ENCODE measurements around the gene ZNF268. TPM values are rescaled to one million over a fixed set of nuclear protein-coding genes. Genes with fewer than 3 reads are reported as not detected.

Gene ZNF268
- total RNA-seq, 2 donors from 2014 or later, result 13.0 to 16.2 TPM

DNA sequence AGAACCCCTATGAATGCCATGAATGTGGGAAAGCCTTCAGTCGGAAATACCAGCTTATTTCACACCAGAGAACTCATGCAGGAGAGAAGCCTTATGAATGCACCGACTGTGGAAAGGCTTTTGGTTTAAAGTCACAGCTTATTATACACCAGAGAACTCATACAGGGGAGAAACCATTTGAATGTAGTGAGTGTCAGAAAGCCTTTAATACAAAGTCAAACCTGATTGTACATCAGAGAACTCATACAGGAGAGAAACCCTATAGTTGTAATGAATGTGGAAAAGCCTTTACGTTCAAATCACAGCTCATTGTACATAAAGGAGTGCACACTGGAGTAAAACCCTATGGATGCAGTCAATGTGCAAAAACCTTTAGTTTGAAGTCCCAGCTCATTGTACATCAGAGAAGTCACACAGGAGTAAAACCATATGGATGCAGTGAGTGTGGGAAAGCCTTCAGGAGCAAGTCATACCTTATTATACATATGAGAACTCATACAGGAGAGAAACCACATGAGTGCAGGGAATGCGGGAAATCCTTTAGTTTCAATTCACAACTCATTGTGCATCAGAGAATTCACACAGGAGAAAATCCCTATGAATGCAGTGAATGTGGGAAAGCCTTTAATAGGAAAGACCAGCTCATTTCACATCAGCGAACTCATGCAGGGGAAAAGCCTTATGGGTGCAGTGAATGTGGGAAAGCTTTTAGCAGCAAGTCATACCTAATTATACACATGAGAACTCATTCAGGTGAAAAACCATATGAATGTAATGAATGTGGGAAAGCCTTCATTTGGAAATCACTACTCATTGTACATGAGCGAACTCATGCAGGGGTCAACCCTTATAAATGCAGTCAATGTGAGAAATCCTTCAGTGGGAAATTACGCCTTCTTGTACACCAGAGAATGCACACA is 22.3 kb downstream of the ZNF268 start:
- H3K27me3 Mint-ChIP-seq, result no peaks in the 10 kb centered on the region
- ATAC-seq, result no peak
- H3K27ac Mint-ChIP-seq, result peak overlapping the region; percentile 5
- peaks cover 66% of the 10 kb centered on the region for H3K9me3 ChIP-seq (ENCODE audit: control insufficient read depth, low read length, poor library complexity, severe bottlenecking)
- no peak for DNase-seq
- peaks cover 10% of the 10 kb centered on the region for H3K36me3 Mint-ChIP-seq (ENCODE audit: low read depth)
- H3K4me1 Mint-ChIP-seq, result no peaks in the 10 kb centered on the region
- H3K4me3 Mint-ChIP-seq, result peak overlapping the region; percentile 49

DNA sequence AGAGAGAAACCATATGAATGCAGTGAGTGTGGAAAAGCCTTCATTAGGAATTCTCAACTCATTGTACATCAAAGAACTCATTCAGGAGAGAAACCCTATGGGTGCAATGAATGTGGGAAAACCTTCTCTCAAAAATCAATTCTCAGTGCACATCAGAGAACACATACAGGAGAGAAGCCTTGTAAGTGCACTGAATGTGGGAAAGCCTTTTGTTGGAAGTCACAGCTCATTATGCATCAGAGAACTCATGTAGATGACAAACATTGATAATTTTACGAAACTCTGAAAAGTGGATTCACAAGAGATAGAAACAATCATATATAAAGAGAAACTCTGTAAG is 22.9 kb downstream of the ZNF268 start:
- ATAC-seq (no peak), DNase-seq (no peak)
- H3K9me3 ChIP-seq (ENCODE audit: control insufficient read depth, low read length, poor library complexity, severe bottlenecking), result peaks cover 66% of the 10 kb centered on the region
- Mint-ChIP-seq H3K36me3 (ENCODE audit: low read depth) (peaks cover 11% of the 10 kb centered on the region), H3K27ac (no peak overlapping the region), H3K4me3 (no peak overlapping the region), H3K4me1 (no peaks in the 10 kb centered on the region), H3K27me3 (no peaks in the 10 kb centered on the region)

- H3K27ac Mint-ChIP-seq, result no peak overlapping the region
- H3K9me3 ChIP-seq (ENCODE audit: control insufficient read depth, low read length, poor library complexity, severe bottlenecking), result peaks cover 64% of the 10 kb centered on the region
- H3K27me3 Mint-ChIP-seq, result no peaks in the 10 kb centered on the region
- no peak overlapping the region for H3K4me3 Mint-ChIP-seq
- ATAC-seq, result no peak
- DNase-seq, result no peak
- no peaks in the 10 kb centered on the region for H3K4me1 Mint-ChIP-seq
- peaks cover 2% of the 10 kb centered on the region for H3K36me3 Mint-ChIP-seq (ENCODE audit: low read depth)
Measured at GRCh38 chr12:133206390-133206789, 25.1 kb downstream of the ZNF268 start.

- Mint-ChIP-seq H3K4me3 (no peak overlapping the region), H3K36me3 (ENCODE audit: low read depth) (peaks cover 3% of the 10 kb centered on the region), H3K27ac (no peak overlapping the region), H3K27me3 (no peaks in the 10 kb centered on the region), H3K4me1 (no peaks in the 10 kb centered on the region)
- ATAC-seq (no peak), DNase-seq (no peak)
- peaks cover 18% of the 10 kb centered on the region for H3K9me3 ChIP-seq (ENCODE audit: control insufficient read depth, low read length, poor library complexity, severe bottlenecking)
Measured at GRCh38 chr12:133215724-133216123, 34.4 kb downstream of the ZNF268 start.

- DNase-seq (no peak), ATAC-seq (no peak)
- H3K9me3 ChIP-seq (ENCODE audit: control insufficient read depth, low read length, poor library complexity, severe bottlenecking), result peaks cover 18% of the 10 kb centered on the region
Measured at GRCh38 chr12:133217219-133217618, 35.9 kb downstream of the ZNF268 start.

DNA sequence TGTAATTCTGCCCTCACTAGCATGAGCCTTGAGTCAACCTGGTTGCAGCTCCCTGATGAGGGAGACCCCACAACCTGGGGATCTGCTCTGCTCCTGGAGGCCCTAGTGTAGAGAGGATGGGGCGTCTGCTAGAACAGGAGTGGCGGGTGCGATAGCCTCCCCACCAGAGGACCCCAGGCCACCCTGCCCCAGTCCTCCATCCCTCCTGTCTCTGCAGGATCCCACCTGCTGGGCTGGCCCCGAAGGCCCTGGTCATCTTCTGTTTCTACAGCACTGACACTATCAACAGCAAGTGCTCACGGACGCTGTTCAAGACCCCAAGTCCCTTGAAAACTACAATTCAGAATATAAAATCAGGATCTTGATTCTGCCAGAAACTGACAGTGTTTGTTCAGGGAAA is 39.2 kb downstream of the ZNF268 start:
- peaks cover 12% of the 10 kb centered on the region for H3K9me3 ChIP-seq (ENCODE audit: control insufficient read depth, low read length, poor library complexity, severe bottlenecking)
- Mint-ChIP-seq H3K36me3 (ENCODE audit: low read depth) (peaks cover 3% of the 10 kb centered on the region), H3K4me1 (no peaks in the 10 kb centered on the region), H3K27ac (no peak overlapping the region), H3K4me3 (no peak overlapping the region), H3K27me3 (no peaks in the 10 kb centered on the region)
- no peak for ATAC-seq
- no peak for DNase-seq

More at GRCh38 chr12:133217219-133217618, 35.9 kb downstream of the ZNF268 start:
- no peak overlapping the region for H3K27ac Mint-ChIP-seq
- H3K4me3 Mint-ChIP-seq, result no peak overlapping the region
- peaks cover 3% of the 10 kb centered on the region for H3K36me3 Mint-ChIP-seq (ENCODE audit: low read depth)
- H3K4me1 Mint-ChIP-seq, result no peaks in the 10 kb centered on the region
- no peaks in the 10 kb centered on the region for H3K27me3 Mint-ChIP-seq

DNA sequence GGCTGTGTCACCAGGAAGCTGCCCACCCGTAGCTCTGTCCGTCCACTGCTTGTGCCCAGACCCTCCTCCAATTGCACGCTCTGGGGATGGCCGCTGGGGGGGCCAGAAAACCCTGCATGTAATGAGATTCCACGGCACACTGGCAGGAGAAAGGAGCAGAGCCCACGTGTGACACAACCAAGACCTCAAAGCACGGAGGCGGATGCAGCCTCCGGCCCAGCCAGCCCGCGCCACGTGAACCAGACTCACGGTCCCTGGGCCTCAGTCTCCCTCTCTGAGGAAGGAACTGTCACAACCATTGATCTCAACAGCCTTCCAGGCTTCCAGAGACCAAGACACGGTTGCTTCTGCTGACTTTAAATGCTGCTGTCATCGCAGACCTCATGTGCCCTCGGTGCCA is 39.9 kb downstream of the ZNF268 start:
- Mint-ChIP-seq H3K27me3 (no peaks in the 10 kb centered on the region), H3K4me3 (no peak overlapping the region), H3K4me1 (no peaks in the 10 kb centered on the region), H3K36me3 (ENCODE audit: low read depth) (peaks cover 3% of the 10 kb centered on the region), H3K27ac (no peak overlapping the region)
- H3K9me3 ChIP-seq (ENCODE audit: control insufficient read depth, low read length, poor library complexity, severe bottlenecking), result peaks cover 9% of the 10 kb centered on the region
- DNase-seq (no peak), ATAC-seq (no peak)

DNA sequence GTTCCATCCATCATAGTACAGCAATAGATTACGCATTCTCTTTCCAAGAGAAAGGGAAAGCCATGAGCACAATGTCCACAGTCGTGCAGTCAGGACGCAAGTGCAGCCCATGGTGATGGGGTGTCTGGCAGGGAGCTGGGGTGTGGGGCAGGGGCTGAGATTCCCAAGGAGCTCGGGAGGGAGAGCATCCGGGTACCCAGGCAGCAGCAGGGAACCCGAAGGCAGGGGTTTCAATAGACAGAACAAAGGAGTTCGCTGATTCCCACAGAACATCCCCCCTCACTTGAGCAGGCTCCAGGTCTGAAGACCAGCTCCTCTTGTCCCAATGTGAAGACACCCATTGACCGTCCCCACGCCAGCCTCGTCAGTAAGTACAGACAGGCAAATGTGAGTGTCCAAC is 40.9 kb downstream of the ZNF268 start:
- DNase-seq (no peak), ATAC-seq (no peak)
- Mint-ChIP-seq H3K36me3 (ENCODE audit: low read depth) (peaks cover 3% of the 10 kb centered on the region), H3K27ac (no peak overlapping the region), H3K4me3 (no peak overlapping the region), H3K4me1 (no peaks in the 10 kb centered on the region), H3K27me3 (no peaks in the 10 kb centered on the region)
- H3K9me3 ChIP-seq (ENCODE audit: control insufficient read depth, low read length, poor library complexity, severe bottlenecking), result peaks cover 9% of the 10 kb centered on the region

- Mint-ChIP-seq H3K27me3 (no peaks in the 10 kb centered on the region), H3K4me1 (no peaks in the 10 kb centered on the region), H3K4me3 (no peak overlapping the region), H3K36me3 (ENCODE audit: low read depth) (no peaks in the 10 kb centered on the region), H3K27ac (no peak overlapping the region)
- peaks cover 2% of the 10 kb centered on the region for H3K9me3 ChIP-seq (ENCODE audit: control insufficient read depth, low read length, poor library complexity, severe bottlenecking)
- ATAC-seq (no peak), DNase-seq (no peak)
Measured at GRCh38 chr12:133225527-133225926, 44.2 kb downstream of the ZNF268 start.

DNA sequence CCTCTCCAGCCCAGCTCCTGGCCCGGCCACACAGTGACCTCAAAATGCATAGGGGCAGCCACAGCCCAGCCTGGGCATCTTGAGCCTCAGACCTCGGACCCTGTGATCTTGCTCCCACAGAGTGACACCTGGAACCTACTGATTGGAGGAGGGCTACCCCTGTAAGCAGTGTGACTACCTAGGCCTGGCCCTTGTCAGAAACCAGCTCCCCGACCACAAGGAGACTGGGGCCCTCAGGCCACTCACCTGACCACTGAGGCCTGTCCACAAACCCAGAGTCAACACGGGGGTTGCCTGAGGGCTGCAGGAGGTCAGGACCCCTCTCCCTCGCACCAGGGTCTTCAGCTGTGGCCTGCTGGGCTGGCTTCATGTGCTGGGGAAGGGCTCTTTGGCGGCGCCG is 45.4 kb downstream of the ZNF268 start:
- peaks cover 2% of the 10 kb centered on the region for H3K9me3 ChIP-seq (ENCODE audit: control insufficient read depth, low read length, poor library complexity, severe bottlenecking)
- Mint-ChIP-seq H3K27me3 (no peaks in the 10 kb centered on the region), H3K36me3 (ENCODE audit: low read depth) (no peaks in the 10 kb centered on the region), H3K27ac (no peak overlapping the region), H3K4me1 (no peaks in the 10 kb centered on the region), H3K4me3 (no peak overlapping the region)
- DNase-seq, result no peak
- ATAC-seq, result no peak

DNA sequence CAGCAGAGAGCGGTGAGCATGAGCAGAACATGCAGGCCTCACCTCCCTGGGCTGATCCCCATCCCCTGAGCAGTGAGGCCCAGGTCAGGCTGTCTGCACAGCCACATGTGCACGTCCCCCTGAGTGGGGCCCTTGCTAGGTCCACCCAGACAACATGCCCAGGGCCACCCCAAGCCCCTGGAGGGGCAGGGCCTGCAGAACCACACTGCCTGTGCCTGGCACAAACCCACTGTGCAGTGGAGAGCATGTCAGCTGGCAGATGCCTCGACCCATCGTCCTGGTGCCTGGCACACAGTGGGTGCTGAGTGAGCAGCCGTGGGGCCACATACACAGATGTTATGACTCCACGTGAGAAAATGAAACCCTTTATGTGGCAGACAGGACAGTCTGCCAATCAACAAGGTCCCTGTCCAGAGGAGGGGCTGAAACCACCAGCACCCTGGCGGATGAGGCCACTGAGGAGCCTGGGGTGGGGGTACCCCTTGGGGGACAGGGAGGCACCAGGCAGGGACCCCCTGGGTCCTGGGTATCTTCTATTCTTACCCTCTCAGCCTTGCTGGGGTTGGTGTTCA is 46.1 kb downstream of the ZNF268 start:
- no peak overlapping the region for H3K27ac Mint-ChIP-seq
- H3K4me1 Mint-ChIP-seq, result no peaks in the 10 kb centered on the region
- DNase-seq (no peak), ATAC-seq (no peak)
- H3K27me3 Mint-ChIP-seq, result no peaks in the 10 kb centered on the region
- no peak overlapping the region for H3K4me3 Mint-ChIP-seq
- H3K36me3 Mint-ChIP-seq (ENCODE audit: low read depth), result no peaks in the 10 kb centered on the region
- H3K9me3 ChIP-seq (ENCODE audit: control insufficient read depth, low read length, poor library complexity, severe bottlenecking), result peaks cover 2% of the 10 kb centered on the region

- peaks cover 6% of the 10 kb centered on the region for H3K9me3 ChIP-seq (ENCODE audit: control insufficient read depth, low read length, poor library complexity, severe bottlenecking)
- no peak overlapping the region for H3K27ac Mint-ChIP-seq
- no peak for ATAC-seq
- no peaks in the 10 kb centered on the region for H3K27me3 Mint-ChIP-seq
- no peaks in the 10 kb centered on the region for H3K4me1 Mint-ChIP-seq
- H3K4me3 Mint-ChIP-seq, result no peak overlapping the region
- no peak for DNase-seq
- no peaks in the 10 kb centered on the region for H3K36me3 Mint-ChIP-seq (ENCODE audit: low read depth)
Measured at GRCh38 chr12:133231001-133231400, 49.7 kb downstream of the ZNF268 start.

DNA sequence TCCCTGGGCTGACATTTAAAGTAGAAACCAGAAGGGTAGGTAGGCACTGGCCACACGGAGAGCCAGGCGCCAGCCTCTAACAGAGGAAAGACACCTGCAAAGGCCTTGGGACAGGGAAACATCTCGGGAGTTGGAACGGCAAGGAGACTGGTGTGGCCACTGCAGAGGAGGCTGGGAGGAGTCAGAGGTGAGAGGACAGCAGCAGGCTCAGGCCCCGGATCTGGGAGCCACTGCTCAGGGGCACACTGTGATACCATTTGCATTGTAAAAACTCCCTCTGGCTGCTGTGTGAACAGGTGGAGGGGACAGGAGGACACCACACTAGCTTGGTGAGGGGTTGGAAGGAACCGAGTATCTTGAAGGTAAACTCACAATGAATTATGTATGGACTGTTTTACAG is 51.7 kb downstream of the ZNF268 start:
- peaks cover 6% of the 10 kb centered on the region for H3K9me3 ChIP-seq (ENCODE audit: control insufficient read depth, low read length, poor library complexity, severe bottlenecking)
- DNase-seq (no peak), ATAC-seq (no peak)
- H3K27me3 Mint-ChIP-seq, result no peaks in the 10 kb centered on the region
- H3K36me3 Mint-ChIP-seq (ENCODE audit: low read depth), result no peaks in the 10 kb centered on the region
- no peaks in the 10 kb centered on the region for H3K4me1 Mint-ChIP-seq
- H3K27ac Mint-ChIP-seq, result no peak overlapping the region
- no peak overlapping the region for H3K4me3 Mint-ChIP-seq

All from T-helper 17 cell (primary cell).